Measurements from ENCODE around the gene GSPT1.
"Not testable (repeated sequence)": the region's sequence is repeated elsewhere in the genome, so short reads cannot be mapped to it uniquely, and the experiment has no call there.

The GSPT1 gene

GRCh38 chr16:11915644-11916523, at the start of gene GSPT1:
Gene GSPT1 (minus strand): TSS chr16:11915956. CDS start chr16:11915720, 236 bp downstream.
- peak; percentile 80 for DNase-seq

GRCh38 chr16:11964761-11965551, 49.2 kb upstream of the GSPT1 start, which contains the start of gene TNFRSF17:
Gene TNFRSF17 (plus strand): TSS chr16:11965210. CDS start chr16:11965325, 115 bp downstream.
- DNase-seq: no peak

DNA sequence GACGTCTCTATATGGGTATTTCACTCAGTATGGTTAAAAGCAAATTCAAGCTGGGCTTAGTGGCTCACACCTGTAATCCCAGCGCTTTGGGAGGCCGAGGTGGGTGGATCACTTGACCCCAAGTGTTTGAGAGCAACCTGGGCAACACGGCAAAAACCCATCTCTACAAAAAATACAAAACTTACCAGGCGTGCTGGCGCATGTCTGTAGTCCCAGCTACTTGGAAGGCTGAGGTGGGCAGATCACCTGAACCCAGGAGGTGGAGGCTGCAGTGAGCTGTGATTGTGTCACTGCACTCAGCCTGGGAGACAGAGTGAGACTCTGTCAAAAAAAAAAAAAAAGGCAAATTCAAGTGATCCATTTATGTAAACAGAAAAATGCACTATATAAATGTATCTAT, 48.0 kb upstream of the GSPT1 start:
- DNase-seq: no peak

DNA sequence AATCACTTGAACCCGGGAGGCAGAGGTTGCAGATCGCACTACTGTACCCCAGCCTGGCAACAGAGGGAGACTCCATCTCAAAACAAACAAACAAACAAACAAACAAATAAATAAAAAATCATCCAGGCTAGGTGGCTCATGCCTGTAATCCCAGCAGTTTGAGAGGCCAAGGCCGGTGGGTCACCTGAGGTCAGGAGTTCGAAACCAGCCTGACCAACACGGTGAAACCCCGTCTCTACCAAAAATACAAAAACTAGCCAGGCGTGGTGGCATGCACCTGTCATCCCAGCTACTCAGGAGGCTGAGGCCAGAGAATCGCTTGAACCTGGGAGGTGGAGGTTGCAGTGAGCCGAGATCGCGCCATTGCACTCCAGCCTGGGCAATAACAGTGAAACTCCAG, 47.2 kb upstream of the GSPT1 start:
- not testable (repeated sequence) for DNase-seq

DNA sequence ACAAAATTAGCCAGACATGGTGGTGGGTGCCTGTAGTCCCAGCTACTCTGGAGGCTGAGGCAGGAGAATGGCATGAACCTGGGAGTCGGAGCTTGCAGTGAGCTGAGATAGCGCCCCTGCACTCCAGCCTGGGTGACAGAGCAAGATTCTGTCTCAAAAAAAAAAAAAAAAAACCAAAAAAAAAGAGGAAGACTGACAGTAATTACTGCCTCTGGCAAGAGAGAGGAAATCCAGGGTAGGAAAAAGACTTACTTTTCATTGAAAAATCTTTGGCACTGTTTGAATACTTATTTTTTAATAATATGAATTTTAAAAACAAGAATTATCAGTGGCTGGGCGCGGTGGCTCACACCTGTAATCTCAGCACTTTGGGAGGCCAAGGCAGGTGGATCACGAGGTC, 46.7 kb upstream of the GSPT1 start:
- not testable (repeated sequence) for DNase-seq

- DNase-seq: no peak
Measured at GRCh38 chr16:11957591-11958395, 42.0 kb upstream of the GSPT1 start.

GRCh38 chr16:11956558-11956957, 40.8 kb upstream of the GSPT1 start:
- DNase-seq: no peak

DNA sequence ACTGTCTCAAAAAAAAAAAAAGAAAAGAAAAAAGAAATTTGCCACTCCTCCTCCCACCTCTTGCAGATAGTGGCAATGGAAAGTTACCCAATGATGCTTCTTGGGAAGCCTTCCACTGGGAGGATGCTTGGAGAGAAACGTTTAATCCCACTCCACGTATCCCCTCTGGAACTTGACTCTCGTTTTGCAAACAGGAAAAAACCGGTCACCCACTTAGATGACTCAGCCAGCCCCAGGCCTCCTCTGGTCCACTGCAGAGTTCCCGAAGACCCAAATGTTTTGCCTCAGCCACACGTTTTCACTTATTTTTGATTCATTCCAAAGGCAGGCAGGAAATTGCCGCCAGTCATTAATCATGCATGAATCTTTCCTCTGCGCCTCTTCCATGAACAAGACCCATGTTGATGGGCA, 40.0 kb upstream of the GSPT1 start:
- DNase-seq: no peak

- not testable (repeated sequence) for DNase-seq
Measured at GRCh38 chr16:11953576-11953975, 37.8 kb upstream of the GSPT1 start.

DNA sequence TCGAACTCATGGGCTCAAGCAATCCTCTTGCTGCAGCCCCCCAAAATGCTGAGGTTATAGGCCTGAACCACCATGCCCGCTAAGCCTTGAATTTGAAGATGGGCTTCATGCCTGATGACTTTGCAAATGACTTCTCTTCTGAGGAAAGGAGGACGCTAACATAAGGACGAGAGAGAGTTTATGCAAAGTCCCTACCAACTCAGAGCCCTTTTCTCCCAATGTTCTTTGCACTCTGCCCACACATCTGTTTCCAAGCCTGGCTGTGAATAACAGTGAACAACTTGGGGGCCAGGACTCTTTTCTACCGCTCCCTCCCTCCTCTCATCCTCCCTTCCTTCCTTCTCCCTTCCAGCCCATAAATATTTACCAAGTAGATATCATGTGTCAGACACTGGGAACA, 34.6 kb upstream of the GSPT1 start:
- DNase-seq: no peak

GRCh38 chr16:11949527-11949926, 33.8 kb upstream of the GSPT1 start:
- no peak for DNase-seq

DNA sequence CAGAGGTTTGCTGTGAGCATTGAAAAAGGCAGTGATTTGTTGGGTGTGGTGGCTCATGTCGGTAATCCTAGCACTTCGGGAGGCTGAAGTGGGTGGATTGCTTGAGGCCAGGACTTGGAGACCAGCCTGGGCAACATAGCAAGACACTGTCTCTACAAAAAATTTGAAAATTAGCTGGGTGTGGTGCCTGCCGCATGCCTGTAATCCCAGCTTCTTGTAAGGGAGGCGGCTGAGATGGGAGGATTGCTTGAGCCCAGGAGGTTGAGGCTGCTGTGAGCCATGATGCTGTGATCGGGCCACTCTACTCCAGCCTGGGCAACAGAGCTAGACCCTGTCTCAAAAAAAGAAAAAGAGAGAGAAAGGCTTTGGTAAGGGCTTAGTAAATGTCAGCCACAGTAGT, 33.1 kb upstream of the GSPT1 start:
- no peak for DNase-seq

DNA sequence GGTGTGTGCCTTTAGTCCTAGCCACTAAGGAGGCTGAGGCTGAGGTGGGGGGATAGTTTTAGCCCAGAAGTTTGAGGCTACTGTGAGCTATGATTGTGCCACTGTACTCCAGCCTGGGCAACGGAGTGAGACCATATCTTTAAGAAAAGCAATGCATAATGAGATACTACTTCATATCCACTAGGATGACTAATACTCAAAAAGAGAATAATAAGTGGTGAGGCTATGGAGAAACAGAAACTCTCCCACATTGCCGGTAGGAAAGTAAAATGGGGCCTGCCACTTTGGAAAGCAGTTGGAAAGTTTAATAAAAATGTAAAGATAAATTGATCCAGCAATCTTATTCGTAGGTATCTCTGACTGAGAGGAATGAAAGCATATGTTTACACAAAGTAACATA, 30.7 kb upstream of the GSPT1 start:
- DNase-seq: no peak

GRCh38 chr16:11941945-11942344, 26.2 kb upstream of the GSPT1 start, which contains the start of gene NPIPB2:
Gene NPIPB2 (minus strand): TSS chr16:11942045. CDS start chr16:11942045, 0 bp downstream.
- not testable (repeated sequence) for DNase-seq

DNA sequence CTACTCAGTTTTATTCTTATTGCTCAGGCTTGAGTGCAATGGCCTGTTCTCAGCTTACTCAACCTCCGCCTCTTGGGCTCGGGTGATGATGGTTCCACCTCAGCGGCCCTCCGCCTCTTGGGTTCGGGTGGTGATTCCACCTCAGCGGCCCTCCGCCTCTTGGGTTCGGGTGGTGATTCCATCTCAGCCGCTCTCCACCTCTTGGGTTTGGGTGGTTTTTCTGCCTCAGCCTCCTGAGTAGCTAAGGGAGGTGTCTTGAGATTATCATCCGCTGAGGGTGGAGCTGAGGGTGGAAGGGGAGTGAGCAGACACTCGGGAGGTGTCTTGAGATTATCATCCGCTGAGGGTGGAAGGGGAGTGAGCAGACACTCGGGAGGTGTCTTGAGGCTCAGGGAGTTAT, 11.6 kb upstream of the GSPT1 start:
- DNase-seq: not testable (repeated sequence)

GRCh38 chr16:11924046-11924445, 8.3 kb upstream of the GSPT1 start:
- DNase-seq: not testable (repeated sequence)

GRCh38 chr16:11916524-11917285, 949 bp upstream of the GSPT1 start:
- no peak for DNase-seq

GRCh38 chr16:11915114-11915643, 577 bp downstream of the GSPT1 start:
- no peak for DNase-seq

GRCh38 chr16:11914210-11915113, 1.3 kb downstream of the GSPT1 start:
- no peak for DNase-seq

DNA sequence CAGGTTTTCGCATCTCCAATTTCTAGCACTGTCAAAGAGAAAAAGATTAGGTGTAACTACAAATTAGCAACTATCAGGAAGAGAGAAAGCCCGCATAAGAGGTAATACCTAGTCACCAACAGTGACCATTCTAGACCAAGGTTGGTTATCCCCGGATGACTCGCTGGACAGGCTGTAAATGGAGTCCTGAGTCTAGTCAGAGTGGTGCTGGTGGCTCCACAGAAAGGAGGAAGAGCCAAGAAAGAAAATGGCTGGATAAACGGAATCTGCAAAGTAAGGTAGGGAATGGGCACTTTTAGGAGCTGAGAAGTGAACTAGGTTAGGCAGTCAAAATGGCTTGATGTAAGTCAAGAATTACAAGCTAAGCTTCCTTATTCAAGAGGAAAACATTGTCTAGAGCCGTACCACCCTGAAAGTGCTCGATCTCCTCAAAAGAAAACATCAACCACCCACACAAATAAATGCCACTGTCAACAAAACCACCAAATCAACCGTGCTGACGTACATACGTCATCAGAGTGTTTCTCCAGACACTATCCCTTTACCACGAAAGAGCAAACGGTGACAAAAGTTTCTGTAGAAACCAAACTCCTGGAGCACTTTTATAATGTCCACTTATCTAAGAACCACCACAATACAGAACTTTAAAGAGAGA, 2.2 kb downstream of the GSPT1 start:
- no peak for DNase-seq
